ENCODE results near the gene TOLLIP.

Gene TOLLIP

GRCh38 chr11:1228101-1228821 lies 81.2 kb downstream of the TOLLIP start:
- no peak for DNase-seq

- no peak for DNase-seq
Observed at GRCh38 chr11:1227551-1228100, 81.8 kb downstream of the TOLLIP start.

- no peak for DNase-seq
Observed at GRCh38 chr11:1226986-1227550, 82.4 kb downstream of the TOLLIP start.

GRCh38 chr11:1226226-1226985 lies 83.0 kb downstream of the TOLLIP start:
- no peak for DNase-seq

GRCh38 chr11:1225386-1226225 lies 83.8 kb downstream of the TOLLIP start:
- DNase-seq, result no peak

GRCh38 chr11:1224491-1225385 lies 84.7 kb downstream of the TOLLIP start:
- DNase-seq, result no peak
